HepG2 (cell line): ENCODE results near the gene TRIM31. TPM values are rescaled to one million over a fixed set of nuclear protein-coding genes. Genes with fewer than 3 reads are reported as not detected.

ENCODE experiments used
- ARID4A ChIP-seq: sonication (generic); formaldehyde crosslinking; IDR thresholded peaks from 2 replicates; pipeline ENCODE4 v1.5.0; 2020; ENCODE audit warnings: mild to moderate bottlenecking, missing genetic modification reagents, borderline replicate concordance
- CREM ChIP-seq, 2 experiments: sonication (generic) in 1 of 2; formaldehyde crosslinking in 1 of 2; IDR thresholded peaks; 2 replicates each; pipeline versions ENCODE4 v1.4.0 to v1.6.1; 2016 to 2020; ENCODE audit warnings: antibody characterized with exemption in 1 of 2, mild to moderate bottlenecking in 1 of 2, missing genetic modification reagents in 1 of 2
- DRAP1 ChIP-seq: IDR thresholded peaks from 2 replicates; pipeline ENCODE4 v1.6.1; 2016; ENCODE audit warnings: missing genetic modification reagents, missing compliant biosample characterization
- E2F2 ChIP-seq: sonication (generic); formaldehyde crosslinking; IDR thresholded peaks from 2 replicates; pipeline ENCODE4 v1.4.0; 2020; ENCODE audit warnings: missing genetic modification reagents, borderline replicate concordance
- GTF2F1 ChIP-seq: fragments of 150-350 bp; IDR thresholded peaks from 2 replicates; pipeline ENCODE4 v1.6.1; 2014; ENCODE audit warnings: low read length
- HNRNPUL1 ChIP-seq: fragments of 200-400 bp; formaldehyde crosslinking; IDR thresholded peaks from 2 replicates; pipeline ENCODE4 v1.6.1; 2017; ENCODE audit warnings: low read depth, mild to moderate bottlenecking, low read length, moderate library complexity
- MTA3 ChIP-seq: sonication (generic); formaldehyde crosslinking; IDR thresholded peaks from 2 replicates; pipeline ENCODE4 v1.4.0; 2020; ENCODE audit warnings: missing genetic modification reagents
- NFKB2 ChIP-seq: sonication (generic); formaldehyde crosslinking; IDR thresholded peaks from 2 replicates; pipeline ENCODE4 v1.4.0; 2020; ENCODE audit warnings: missing genetic modification reagents, borderline replicate concordance
- NONO ChIP-seq, 2 experiments: fragments of 450-650 bp in 1 of 2; sonication (generic) in 1 of 2; formaldehyde crosslinking in 1 of 2; IDR thresholded peaks in 1 of 2; conservative IDR thresholded peaks in 1 of 2; 2 replicates each; pipeline versions ENCODE4 v1.6.1 to v1.8.0; 2017 to 2022; ENCODE audit warnings: mild to moderate bottlenecking in 1 of 2, missing genetic modification reagents in 1 of 2, moderate library complexity in 1 of 2
- NR2F6 ChIP-seq, 2 experiments: IDR thresholded peaks; 2 replicates each; pipeline ENCODE4 v1.6.1; 2016; ENCODE audit warnings: antibody characterized with exemption in 1 of 2, mild to moderate bottlenecking in 1 of 2
- TEAD3 ChIP-seq: optimal IDR thresholded peaks from 2 replicates; pipeline ENCODE3; 2016; ENCODE audit warnings: borderline replicate concordance
- ZFYVE20 ChIP-seq: sonication (generic); formaldehyde crosslinking; IDR thresholded peaks from 2 replicates; pipeline ENCODE4 v1.8.0; 2023; ENCODE audit warnings: low read depth, mild to moderate bottlenecking, moderate library complexity, missing genetic modification reagents, borderline replicate concordance
- ZNF160 ChIP-seq: sonication (generic); formaldehyde crosslinking; IDR thresholded peaks from 2 replicates; pipeline ENCODE4 v1.8.0; 2022; ENCODE audit warnings: mild to moderate bottlenecking, inconsistent platforms, missing genetic modification reagents
- ZNF234 ChIP-seq: sonication (generic); formaldehyde crosslinking; conservative IDR thresholded peaks from 2 replicates; pipeline ENCODE4 v1.5.1; 2020; ENCODE audit warnings: mild to moderate bottlenecking, missing genetic modification reagents
- ZNF468 ChIP-seq: sonication (generic); formaldehyde crosslinking; IDR thresholded peaks from 2 replicates; pipeline ENCODE4 v1.8.0; 2022; ENCODE audit warnings: mild to moderate bottlenecking, moderate library complexity, missing genetic modification reagents
- ZNF562 ChIP-seq: sonication (generic); formaldehyde crosslinking; IDR thresholded peaks from 2 replicates; pipeline ENCODE4 v1.8.0; 2022; ENCODE audit warnings: missing genetic modification reagents, borderline replicate concordance
- ZNF570 ChIP-seq: sonication (generic); formaldehyde crosslinking; IDR thresholded peaks from 2 replicates; pipeline ENCODE4 v1.4.0; 2020; ENCODE audit warnings: mild to moderate bottlenecking, missing genetic modification reagents, borderline replicate concordance
- ZNF879 ChIP-seq: sonication (generic); formaldehyde crosslinking; IDR thresholded peaks from 2 replicates; pipeline ENCODE4 v1.8.1; 2023; ENCODE audit warnings: missing genetic modification reagents
- ZZZ3 ChIP-seq: sonication (generic); formaldehyde crosslinking; IDR thresholded peaks from 2 replicates; pipeline ENCODE4 v1.4.0; 2020; ENCODE audit warnings: missing genetic modification reagents, mild to moderate bottlenecking, borderline replicate concordance
- polyA plus RNA-seq, 8 experiments: library from polyadenylated mRNA; depleted of rRNA in 3 of 8; stranded (reverse) in 7 of 8; unstranded in 1 of 8; fragments of >200 nt; fragmentation: Illumina TruSeq in 4 of 8; extraction: Trizol in 4 of 8; gene quantifications; 2 replicates each; pipeline versions ENCODE4 v1.2.1 to v1.2.3, GENCODE V29; 2011 to 2016; ENCODE audit warnings: low read depth in 4 of 8, missing spikeins in 1 of 8, mixed read lengths in 1 of 8; ENCODE audit not compliant: insufficient read depth in 1 of 8
- total RNA-seq, 5 experiments: library from RNA; depleted of rRNA; stranded (reverse); fragments of >200 nt; fragmentation: Illumina TruSeq; extraction: Trizol; gene quantifications; 2 replicates each; pipeline ENCODE4 v1.2.3, GENCODE V29; 2016; ENCODE audit warnings: low read depth in 1 of 5
- TF ChIP-seq, protein P1 (sequence below): sonication (generic); formaldehyde crosslinking; IDR thresholded peaks from 2 replicates; pipeline ENCODE4 v1.4.0; 2020; ENCODE audit warnings: mild to moderate bottlenecking, missing genetic modification reagents
- TF ChIP-seq, protein P2 (sequence below): sonication (generic); formaldehyde crosslinking; IDR thresholded peaks from 2 replicates; pipeline ENCODE4 v1.4.0; 2020; ENCODE audit warnings: missing genetic modification reagents
- TF ChIP-seq, protein P3 (sequence below): sonication (generic); formaldehyde crosslinking; IDR thresholded peaks from 2 replicates; pipeline ENCODE4 v1.8.1; 2023; ENCODE audit warnings: mild to moderate bottlenecking, missing genetic modification reagents, borderline replicate concordance

Gene TRIM31
- total and polyA plus RNA-seq, 2 of the 13 experiments (the other 11 are each of a cell fraction or from before 2014, with no cell fraction given): 0.13 to 0.51 TPM

DNA sequence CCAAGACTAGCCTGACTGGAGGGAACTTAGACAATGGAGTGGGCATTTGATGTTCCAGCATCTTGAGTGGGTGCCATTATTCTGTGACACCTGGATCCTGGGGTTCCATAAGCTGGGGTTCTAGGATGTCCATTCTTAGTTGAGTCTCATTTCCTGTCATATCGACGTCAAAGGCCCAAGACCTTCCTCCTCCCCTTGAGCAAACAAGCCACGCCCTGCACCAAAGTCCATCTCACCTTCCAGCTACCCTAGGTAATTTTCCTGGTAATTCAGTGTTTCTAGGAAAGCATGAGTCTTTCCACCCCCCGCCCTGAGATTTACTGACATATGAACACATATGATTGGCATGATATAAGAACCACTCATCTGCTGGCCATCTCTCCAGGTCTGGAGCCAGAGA, 22.9 kb upstream of the TRIM31 start, which contains the start of gene TRIM40 (continued):
- TF ChIP-seq ZZZ3 (CRISPR knock-in tag) (no peak), E2F2 (CRISPR knock-in tag) (no peak), GTF2F1 (no peak), ZNF234 (CRISPR knock-in tag) (no peak), ZNF562 (no peak), ARID4A (CRISPR knock-in tag) (no peak), ZNF468 (CRISPR knock-in tag) (0 out of 2 replicates have a peak, but pooled peaks have one; percentile 37), NONO (IDR thresholded peaks at IDR 0.05) (no peak), NONO (CRISPR knock-in tag; conservative IDR thresholded peaks at IDR 0.05) (no peak), MTA3 (CRISPR knock-in tag) (no peak), HNRNPUL1 (no peak), DRAP1 (CRISPR knock-in tag) (no peak), CREM (IDR thresholded peaks at IDR 0.05) (0 out of 2 replicates have a peak, but pooled peaks have one; percentile 32), CREM (CRISPR knock-in tag; IDR thresholded peaks at IDR 0.05) (no peak), ZNF879 (no peak), ZNF570 (no peak), NFKB2 (CRISPR knock-in tag) (no peak), TEAD3 (CRISPR knock-in tag) (no peak), ZNF160 (CRISPR knock-in tag) (no peak), ZFYVE20 (CRISPR knock-in tag) (no peak), NR2F6 (IDR thresholded peaks at IDR 0.05) (no peak; the same call in 1 of the 2 replicates), NR2F6 (CRISPR knock-in tag; IDR thresholded peaks at IDR 0.05) (peak; percentile 39; the same call in 1 of the 2 replicates)
- TF ChIP-seq, protein P1, sequence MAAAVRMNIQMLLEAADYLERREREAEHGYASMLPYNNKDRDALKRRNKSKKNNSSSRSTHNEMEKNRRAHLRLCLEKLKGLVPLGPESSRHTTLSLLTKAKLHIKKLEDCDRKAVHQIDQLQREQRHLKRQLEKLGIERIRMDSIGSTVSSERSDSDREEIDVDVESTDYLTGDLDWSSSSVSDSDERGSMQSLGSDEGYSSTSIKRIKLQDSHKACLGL: no peak
- TF ChIP-seq, protein P2, sequence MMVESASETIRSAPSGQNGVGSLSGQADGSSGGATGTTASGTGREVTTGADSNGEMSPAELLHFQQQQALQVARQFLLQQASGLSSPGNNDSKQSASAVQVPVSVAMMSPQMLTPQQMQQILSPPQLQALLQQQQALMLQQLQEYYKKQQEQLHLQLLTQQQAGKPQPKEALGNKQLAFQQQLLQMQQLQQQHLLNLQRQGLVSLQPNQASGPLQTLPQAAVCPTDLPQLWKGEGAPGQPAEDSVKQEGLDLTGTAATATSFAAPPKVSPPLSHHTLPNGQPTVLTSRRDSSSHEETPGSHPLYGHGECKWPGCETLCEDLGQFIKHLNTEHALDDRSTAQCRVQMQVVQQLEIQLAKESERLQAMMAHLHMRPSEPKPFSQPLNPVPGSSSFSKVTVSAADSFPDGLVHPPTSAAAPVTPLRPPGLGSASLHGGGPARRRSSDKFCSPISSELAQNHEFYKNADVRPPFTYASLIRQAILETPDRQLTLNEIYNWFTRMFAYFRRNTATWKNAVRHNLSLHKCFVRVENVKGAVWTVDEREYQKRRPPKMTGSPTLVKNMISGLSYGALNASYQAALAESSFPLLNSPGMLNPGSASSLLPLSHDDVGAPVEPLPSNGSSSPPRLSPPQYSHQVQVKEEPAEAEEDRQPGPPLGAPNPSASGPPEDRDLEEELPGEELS (CRISPR knock-in tag): no peak
- TF ChIP-seq, protein P3, sequence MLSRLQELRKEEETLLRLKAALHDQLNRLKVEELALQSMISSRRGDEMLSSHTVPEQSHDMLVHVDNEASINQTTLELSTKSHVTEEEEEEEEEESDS (CRISPR knock-in tag): no peak
